GM21528 (cell line): Measurements from ENCODE around the gene ELAPOR1.

ENCODE experiments used
- ATAC-seq: cut with Tn5 transposase; IDR thresholded peaks from one replicate; pipeline ENCODE4 v1.9.1; 2021; ENCODE audit warnings: mild to moderate bottlenecking, moderate library complexity; ENCODE audit not compliant: unreplicated experiment, low FRiP score

Gene ELAPOR1

DNA sequence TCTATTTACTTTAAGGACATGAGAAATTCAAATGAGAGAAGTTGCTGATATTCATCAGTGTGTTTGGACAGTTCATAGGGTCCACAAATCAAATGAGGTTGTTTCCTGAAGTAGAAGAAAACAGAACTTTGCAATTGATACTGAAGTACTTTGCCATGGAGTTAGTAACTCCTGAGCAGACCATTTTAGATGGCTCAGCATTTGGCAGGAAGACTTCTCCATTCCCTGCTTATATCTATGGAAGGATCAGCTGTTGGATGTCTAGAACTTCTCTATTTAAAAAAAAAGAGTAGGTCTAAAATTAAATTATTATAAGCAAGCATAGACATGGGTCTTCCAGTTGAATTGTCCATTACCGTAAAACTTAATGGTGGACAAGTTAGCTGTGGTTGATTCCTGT, 18.3 kb upstream of the ELAPOR1 start:
- no peak for ATAC-seq

DNA sequence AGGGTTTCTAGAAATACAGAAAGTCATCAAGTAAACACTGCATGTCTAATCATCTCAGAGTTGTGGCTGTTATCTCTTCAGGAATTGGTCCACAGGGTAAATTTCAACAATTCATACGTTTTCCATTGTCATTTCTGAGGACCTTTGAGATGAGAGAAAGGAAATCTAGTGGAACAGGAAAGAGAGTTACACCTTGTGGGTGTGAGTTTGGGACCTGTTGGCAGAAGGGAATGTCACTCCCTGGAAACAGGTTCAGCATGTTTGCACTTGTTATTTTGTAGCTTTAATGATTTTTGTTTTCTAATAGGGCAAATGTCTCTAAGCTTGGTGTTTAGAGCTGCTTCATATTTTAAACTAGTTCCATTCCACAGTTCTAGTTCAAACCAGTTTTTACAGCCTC, 17.8 kb upstream of the ELAPOR1 start:
- ATAC-seq: no peak

DNA sequence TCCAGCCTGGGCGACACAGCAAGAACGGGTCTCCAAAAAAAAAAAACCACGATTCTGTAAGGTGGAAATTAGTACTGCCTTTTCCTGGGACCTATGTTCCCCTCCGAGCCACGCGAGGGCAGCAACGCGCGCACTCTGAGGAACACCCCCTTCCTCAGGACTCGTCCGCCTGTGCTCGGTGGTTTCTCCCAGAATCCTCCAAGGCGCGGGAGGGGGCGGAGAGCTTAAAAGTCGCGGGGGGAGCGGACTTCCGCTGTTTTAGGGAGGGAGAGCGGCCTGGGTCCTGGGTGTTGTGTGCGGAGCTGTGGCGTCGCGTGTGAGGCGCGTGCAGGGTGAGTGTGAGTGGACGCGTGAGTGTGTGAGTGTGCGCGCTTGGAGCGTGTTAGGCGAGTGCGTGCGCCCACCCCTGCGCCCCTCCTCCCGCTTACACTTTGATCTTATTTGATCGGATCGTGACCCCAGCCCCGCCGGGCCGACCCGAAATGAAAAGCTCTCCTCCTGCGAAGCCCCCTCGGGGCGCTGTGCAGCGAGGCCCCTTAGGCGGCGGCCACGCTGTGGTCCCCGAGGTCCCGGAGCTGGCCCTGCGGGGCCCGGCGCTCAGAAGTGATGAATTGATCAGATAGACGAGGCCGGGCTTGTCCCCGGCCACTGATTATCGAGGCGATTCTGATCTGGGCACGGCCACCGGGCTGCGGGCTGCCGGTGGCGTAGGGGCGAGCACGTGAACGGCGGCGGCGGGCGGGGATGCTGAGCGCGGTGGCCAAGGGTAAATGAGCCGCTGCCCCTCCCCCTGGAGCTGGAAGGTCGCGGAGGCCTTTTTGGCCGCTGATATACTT, 13.8 kb upstream of the ELAPOR1 start:
- ATAC-seq: peak; percentile 89

DNA sequence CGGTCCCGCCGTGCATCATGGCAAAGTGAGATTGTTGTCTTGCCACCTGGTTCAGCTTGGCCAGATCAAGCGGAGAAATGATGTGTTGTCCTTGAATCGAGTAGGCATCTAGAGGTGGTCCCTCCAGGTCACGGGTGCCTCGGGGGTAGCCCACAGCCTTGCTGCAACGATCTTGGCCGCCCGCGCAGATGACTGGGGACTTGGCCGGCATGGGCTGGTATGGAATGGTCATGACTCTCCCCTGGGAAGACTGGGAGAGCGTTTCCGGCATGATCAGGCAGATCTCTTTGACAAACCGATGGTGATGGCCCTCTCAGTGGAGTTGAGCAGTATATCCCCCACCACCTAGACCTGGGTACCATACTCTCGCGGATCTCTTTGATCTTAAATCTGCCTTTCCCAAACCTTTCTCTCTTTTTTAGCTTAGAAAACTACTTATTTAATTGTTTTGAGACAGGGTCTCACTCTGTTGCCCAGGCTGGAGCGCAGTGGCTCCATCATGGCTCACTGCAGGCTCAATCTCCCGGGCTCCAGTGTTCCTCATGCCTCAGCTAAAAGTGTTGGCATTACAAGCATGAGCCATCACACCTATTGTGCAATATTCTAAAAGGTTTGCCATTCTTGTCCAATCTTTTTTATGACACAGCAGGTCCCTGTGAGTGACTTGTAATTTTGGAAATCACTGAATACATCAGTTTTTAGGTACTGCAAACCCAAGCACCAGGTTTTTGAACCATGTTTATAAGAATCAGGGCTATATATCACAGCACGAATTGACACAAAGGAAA, 9.4 kb upstream of the ELAPOR1 start:
- no peak for ATAC-seq

DNA sequence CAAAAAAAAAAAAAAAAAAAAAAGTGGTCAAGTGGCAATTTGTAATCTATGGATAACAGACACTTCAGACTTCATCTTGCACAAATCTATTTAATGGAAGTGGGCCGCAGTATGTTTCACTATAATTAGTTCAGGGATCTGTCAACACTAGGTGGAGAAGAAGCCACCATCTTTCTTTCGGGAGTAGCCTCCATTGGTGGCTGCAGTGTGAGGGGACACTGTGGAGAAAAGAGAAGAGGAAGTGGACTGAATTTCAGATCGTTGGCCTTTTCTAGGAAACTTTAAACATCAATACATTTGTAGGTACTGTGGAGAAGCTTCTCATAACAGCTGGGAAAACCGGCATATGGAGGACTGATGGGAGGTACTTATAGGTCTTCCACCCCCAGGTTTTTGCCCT, 8.0 kb upstream of the ELAPOR1 start:
- ATAC-seq: no peak

GRCh38 chr1:109107785-109108184, 6.1 kb upstream of the ELAPOR1 start:
- ATAC-seq: no peak

GRCh38 chr1:109109906-109110305, 4.0 kb upstream of the ELAPOR1 start:
- ATAC-seq: no peak

DNA sequence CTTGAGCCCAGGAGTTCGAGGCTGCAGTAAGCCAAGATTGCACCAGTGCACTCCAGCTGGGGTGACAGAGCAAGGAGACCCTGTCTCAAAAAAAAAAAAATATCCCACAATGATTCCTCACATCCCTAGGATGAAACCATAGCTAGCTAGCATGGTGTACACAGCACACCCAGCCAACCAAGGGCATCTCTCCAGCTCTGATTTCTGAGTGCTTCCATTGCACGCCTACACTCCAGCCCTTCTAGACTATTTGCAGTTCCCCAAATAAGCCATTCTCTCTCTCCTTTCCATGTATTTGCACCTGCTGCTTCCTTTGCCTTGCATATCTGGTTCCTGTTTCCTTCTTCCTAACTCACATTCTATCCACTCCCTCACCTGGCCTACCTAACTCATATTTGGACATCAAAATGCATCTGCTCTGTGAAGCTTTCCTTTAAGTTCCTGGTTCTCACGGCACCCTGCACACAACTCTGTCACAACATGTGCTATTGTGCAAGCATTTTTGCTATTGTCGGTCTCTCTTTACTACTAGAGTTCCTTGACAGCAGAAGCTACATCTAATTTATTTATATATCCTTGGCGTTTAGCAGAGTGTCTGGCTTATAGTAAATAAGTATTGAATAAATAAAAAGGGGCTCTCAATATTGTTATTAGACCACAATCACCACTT, 2.4 kb upstream of the ELAPOR1 start:
- no peak for ATAC-seq

DNA sequence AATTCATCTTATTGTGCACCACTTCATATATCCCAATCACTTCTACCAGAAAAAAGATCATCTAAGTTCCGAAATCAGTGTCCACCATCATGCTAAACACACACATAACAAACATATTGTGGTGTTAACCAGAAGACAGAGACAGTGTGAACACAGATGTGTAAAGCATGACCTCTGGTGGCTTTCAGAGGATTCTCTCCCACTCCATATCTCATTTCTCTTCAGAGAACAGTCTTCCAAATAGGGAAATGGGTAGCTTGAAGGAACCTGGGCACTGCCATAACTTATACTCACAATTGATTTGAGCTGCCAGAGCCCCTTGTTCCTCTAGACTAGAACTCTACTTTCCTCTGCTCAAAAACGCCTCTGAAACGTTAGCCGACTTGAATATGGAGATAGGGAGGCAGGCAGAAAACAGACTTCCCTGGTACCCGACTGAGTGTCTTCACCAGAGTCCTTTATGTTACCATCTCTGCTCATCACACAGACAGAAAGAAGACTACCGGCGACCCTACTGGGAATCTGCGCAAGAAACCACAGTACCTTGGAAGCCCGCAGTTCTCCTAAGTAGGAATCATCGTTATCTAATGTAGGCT, 1.8 kb upstream of the ELAPOR1 start:
- ATAC-seq: no peak

GRCh38 chr1:109112652-109113285, 1.1 kb upstream of the ELAPOR1 start:
- ATAC-seq: no peak

GRCh38 chr1:109114342-109114674, 393 bp downstream of the ELAPOR1 start:
- ATAC-seq: no peak

GRCh38 chr1:109115685-109116084, 1.8 kb downstream of the ELAPOR1 start:
- no peak for ATAC-seq

- ATAC-seq: no peak
Observed at GRCh38 chr1:109116286-109116685, 2.4 kb downstream of the ELAPOR1 start.

- no peak for ATAC-seq
Observed at GRCh38 chr1:109118089-109118488, 4.2 kb downstream of the ELAPOR1 start.

DNA sequence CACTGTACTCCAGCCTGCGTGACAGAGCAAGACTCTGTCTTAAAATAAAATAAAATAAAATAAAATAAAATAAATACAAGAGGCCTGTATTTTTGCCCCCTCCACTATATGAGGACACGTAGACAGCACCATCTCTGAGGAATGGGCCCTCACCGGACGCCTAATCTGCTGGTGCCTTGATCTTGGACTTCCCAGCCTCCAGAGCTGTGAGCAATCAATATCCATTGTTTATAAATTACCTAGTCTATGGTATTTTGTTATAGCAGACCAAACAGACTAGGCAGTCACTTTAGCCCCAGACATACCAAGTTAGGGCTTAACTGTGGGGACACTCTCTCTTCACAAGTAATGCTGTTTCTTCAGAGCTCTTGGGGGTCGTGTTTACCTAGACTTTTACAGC, 6.4 kb downstream of the ELAPOR1 start:
- ATAC-seq: no peak

DNA sequence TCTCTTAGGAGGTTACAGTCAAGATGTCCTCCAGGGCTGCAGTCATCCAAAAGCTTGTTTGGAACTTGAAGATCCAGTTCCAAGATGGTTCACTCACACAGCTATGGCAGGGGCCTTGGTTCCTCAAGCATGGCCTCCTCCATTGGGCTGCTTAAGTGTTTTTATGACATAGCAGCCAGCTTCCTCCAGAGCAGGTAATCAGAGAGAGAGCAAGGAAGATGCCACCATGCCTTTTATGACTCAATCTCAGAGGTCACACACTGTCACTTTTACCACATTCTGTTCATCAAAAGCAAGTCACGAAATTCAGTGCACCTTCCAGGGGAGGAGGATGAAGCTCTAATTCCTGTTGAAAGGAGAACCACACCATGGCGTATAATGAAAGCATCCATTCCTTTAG, 17.1 kb downstream of the ELAPOR1 start:
- no peak for ATAC-seq

- ATAC-seq: no peak
Observed at GRCh38 chr1:109131800-109132199, 17.9 kb downstream of the ELAPOR1 start.

DNA sequence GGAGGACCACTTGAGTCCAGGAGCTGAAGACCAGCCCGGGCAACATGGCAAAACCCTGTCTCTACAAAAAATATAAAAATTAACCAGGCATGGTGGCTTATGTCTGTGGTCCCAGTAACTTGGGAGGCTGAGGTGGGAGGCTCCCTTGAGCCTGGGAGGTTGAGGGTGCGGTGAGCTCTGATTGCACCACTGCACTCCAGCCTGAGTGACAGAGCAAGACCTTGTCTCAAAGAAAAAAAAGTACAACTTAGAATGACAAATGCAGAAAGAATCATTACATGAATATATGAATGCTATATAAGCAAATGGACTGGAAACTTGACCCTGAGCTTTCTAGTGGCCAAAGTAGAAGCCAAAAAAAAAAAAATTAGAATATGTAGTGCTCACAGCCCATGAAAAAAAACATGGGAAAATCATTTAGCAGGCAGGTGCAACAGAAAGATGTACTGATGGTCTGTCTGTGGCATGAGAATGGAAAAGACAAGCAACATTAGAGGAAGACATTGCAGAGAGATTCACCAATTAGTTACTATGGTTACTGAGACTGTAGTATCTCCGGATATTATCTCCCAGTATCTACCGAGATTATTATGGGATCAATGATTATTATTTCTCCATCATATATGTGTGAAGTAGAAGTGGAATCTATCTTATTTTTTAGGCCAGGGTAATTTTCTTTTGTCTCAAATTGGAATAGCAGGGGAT, 19.2 kb downstream of the ELAPOR1 start:
- ATAC-seq: no peak

- no peak for ATAC-seq
Observed at GRCh38 chr1:109133815-109134214, 19.9 kb downstream of the ELAPOR1 start.

- no peak for ATAC-seq
Observed at GRCh38 chr1:109134423-109134822, 20.5 kb downstream of the ELAPOR1 start.
